GM23248 (cell line): ENCODE data around the gene HOXC5.

Source experiments
- EZH2 ChIP-seq: fragments of 200-600 bp; sonication (generic); IDR thresholded peaks from 2 replicates; pipeline ENCODE4 v1.6.1; 2018; ENCODE audit warnings: antibody characterized with exemption, mild to moderate bottlenecking; ENCODE audit not compliant: insufficient read depth, poor library complexity, severe bottlenecking
- EZH2phosphoT487 ChIP-seq: fragments of 200-600 bp; sonication (generic); IDR thresholded peaks from 2 replicates; pipeline ENCODE4 v1.6.1; 2018; ENCODE audit warnings: antibody characterized with exemption, moderate library complexity, mild to moderate bottlenecking, low read depth; ENCODE audit not compliant: insufficient read depth

DNA sequence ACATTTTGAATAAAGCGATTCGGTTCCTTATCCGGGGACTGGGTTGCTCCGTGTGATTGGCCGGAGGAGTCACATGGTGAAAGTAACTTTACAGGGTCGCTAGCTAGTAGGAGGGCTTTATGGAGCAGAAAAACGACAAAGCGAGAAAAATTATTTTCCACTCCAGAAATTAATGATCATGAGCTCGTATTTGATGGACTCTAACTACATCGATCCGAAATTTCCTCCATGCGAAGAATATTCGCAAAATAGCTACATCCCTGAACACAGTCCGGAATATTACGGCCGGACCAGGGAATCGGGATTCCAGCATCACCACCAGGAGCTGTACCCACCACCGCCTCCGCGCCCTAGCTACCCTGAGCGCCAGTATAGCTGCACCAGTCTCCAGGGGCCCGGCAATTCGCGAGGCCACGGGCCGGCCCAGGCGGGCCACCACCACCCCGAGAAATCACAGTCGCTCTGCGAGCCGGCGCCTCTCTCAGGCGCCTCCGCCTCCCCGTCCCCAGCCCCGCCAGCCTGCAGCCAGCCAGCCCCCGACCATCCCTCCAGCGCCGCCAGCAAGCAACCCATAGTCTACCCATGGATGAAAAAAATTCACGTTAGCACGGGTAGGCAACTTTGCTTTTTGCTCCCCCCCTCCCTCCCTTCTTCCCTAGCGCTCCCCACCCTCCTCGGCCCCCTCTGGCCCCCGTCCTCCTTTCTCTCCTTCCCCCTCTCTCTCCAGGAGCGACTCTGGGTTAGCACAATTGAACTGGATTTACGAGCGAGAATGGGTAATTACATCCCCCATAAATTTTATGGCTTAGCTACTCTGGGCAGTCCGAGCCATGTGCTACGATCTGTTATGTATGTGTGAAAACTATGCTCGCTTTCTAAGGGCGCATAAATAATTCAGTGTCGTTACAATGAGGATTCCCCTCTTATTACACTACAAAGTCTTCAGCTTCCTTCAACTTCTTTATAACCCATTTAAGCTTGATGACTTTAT is 21.2 kb downstream of the HOXC5 start, which contains the start of gene HOXC4:
- no peak for TF ChIP-seq EZH2
- TF ChIP-seq EZH2phosphoT487, result no peak
